ENCODE results near the gene FBXO41. TPM values are rescaled to one million over a fixed set of nuclear protein-coding genes. Genes with fewer than 3 reads are reported as not detected.

FBXO41 gene
- total and polyA plus RNA-seq, 2 donors (not counting 3 experiments of a cell fraction or from before 2014, with no cell fraction given), result 0.88 to 1.5 TPM

GRCh38 chr2:73258913-73259215 is 25.4 kb downstream of the FBXO41 start:
- no peak for TF ChIP-seq JUN (IDR thresholded peaks at IDR 0.05; ENCODE audit: borderline replicate concordance, insufficient read depth, insufficient read length, low read depth)
- TF ChIP-seq POLR2A (IDR thresholded peaks at IDR 0.05; ENCODE audit: low read depth, low read length), result no peak
- no peaks in the 10 kb centered on the region for H3K9me3 ChIP-seq (replicated peaks; ENCODE audit: control insufficient read depth, insufficient read depth, low read length)
- no peak overlapping the region for H3K4me3 ChIP-seq (replicated peaks in 1 of 3; ENCODE audit: insufficient read depth in 1 of 3, low read depth in 1 of 3, low read length in 3 of 3)
- dilution Hi-C loops (cut with MboI; ENCODE audit: extremely low pct_ligation_motif_present, low sequenced_read_pairs) (no loop called here), intact Hi-C loops (cut with micrococcal nuclease) (no loop called here)
- H3K27ac ChIP-seq (ENCODE audit: insufficient read depth, low read depth, low read length), result no peak overlapping the region
- no peaks in the 10 kb centered on the region for H3K79me2 ChIP-seq (ENCODE audit: control insufficient read depth, insufficient read depth, low read length)
- no TSS peak for BruUV-seq (replicated peaks)
- CTCF ChIA-PET, result interaction anchor here (1.1 to 1.9 kb wide), 4 partner anchors 8 to 366 kb away, joined by 3 to 5 read pairs (median 5); no protein-coding TSS in a partner anchor
- H3K9me1 ChIP-seq (replicated peaks; ENCODE audit: control insufficient read depth, extremely low read depth, insufficient read depth, low read length), result no peaks in the 10 kb centered on the region
- H3K9ac ChIP-seq (replicated peaks; ENCODE audit: extremely low read depth, insufficient read depth, low read length), result no peak overlapping the region
- no peaks in the 10 kb centered on the region for H3K4me1 ChIP-seq (ENCODE audit: control insufficient read depth, extremely low read depth, insufficient read depth, low read length)
- DNase-seq (ENCODE audit: low read depth, low spot score) (no peak), FAIRE-seq (no peak)
- H3K36me3 ChIP-seq (ENCODE audit: control insufficient read depth in 2 of 2, extremely low read depth in 1 of 2, insufficient read depth in 2 of 2, low read length in 2 of 2), result peaks cover 2 to 8% of the 10 kb centered on the region in 2 experiments
- POLR2A ChIA-PET, result no interaction called here
- no peak overlapping the region for H3K4me2 ChIP-seq (ENCODE audit: insufficient read depth, low read length)
- H4K20me1 ChIP-seq (replicated peaks; ENCODE audit: control insufficient read depth, extremely low read depth, insufficient read depth, low read length), result no peaks in the 10 kb centered on the region
- no peak overlapping the region for H2AFZ ChIP-seq (ENCODE audit: low read depth, low read length)
- no peaks in the 10 kb centered on the region for H3K27me3 ChIP-seq (ENCODE audit: control insufficient read depth in 2 of 2, insufficient read depth in 2 of 2, low read length in 2 of 2)

GRCh38 chr2:73258186-73258912 is 25.9 kb downstream of the FBXO41 start:
- no TSS peak for BruUV-seq (replicated peaks)
- POLR2A ChIA-PET, result no interaction called here
- H3K27ac ChIP-seq (ENCODE audit: insufficient read depth, low read depth, low read length), result no peak overlapping the region
- dilution Hi-C loops (cut with MboI; ENCODE audit: extremely low pct_ligation_motif_present, low sequenced_read_pairs), result no loop called here
- H3K36me3 ChIP-seq (ENCODE audit: control insufficient read depth in 2 of 2, extremely low read depth in 1 of 2, insufficient read depth in 2 of 2, low read length in 2 of 2), result peaks cover 2 to 10% of the 10 kb centered on the region in 2 experiments
- CTCF ChIA-PET, result interaction anchor here (1.1 to 1.7 kb wide), 3 partner anchors 10 to 365 kb away, joined by 3 to 6 read pairs (median 5); no protein-coding TSS in a partner anchor
- H3K4me2 ChIP-seq (ENCODE audit: insufficient read depth, low read length), result no peak overlapping the region
- no peaks in the 10 kb centered on the region for H3K4me1 ChIP-seq (ENCODE audit: control insufficient read depth, extremely low read depth, insufficient read depth, low read length)
- no peak overlapping the region for H2AFZ ChIP-seq (ENCODE audit: low read depth, low read length)
- no peaks in the 10 kb centered on the region for H3K79me2 ChIP-seq (ENCODE audit: control insufficient read depth, insufficient read depth, low read length)
- TF ChIP-seq JUN (IDR thresholded peaks at IDR 0.05; ENCODE audit: borderline replicate concordance, insufficient read depth, insufficient read length, low read depth), result no peak
- TF ChIP-seq POLR2AphosphoS5 (IDR thresholded peaks at IDR 0.05; ENCODE audit: insufficient read depth, low read depth, low read length), result no peak
- no peak for TF ChIP-seq POLR2A (IDR thresholded peaks at IDR 0.05; ENCODE audit: low read depth, low read length)
- TF ChIP-seq MAX (IDR thresholded peaks at IDR 0.05; ENCODE audit: insufficient read depth, insufficient read length), result no peak
- no peak for TF ChIP-seq EZH2 (IDR thresholded peaks at IDR 0.05; ENCODE audit: borderline replicate concordance, low read depth, low read length, severe bottlenecking)
- no peak for TF ChIP-seq CTCF (IDR thresholded peaks at IDR 0.05; ENCODE audit: extremely low read depth in 1 of 2, insufficient read depth in 1 of 2, low read depth in 1 of 2, low read length in 2 of 2)
- TF ChIP-seq FOS (IDR thresholded peaks at IDR 0.05; ENCODE audit: borderline replicate concordance, insufficient read depth, low read length), result no peak
- TF ChIP-seq GATA2 (IDR thresholded peaks at IDR 0.05; ENCODE audit: insufficient read depth, insufficient read length, low read depth, low read length), result no peak
- FAIRE-seq (no peak), DNase-seq (ENCODE audit: low read depth, low spot score) (no peak)
- H3K9me3 ChIP-seq (replicated peaks; ENCODE audit: control insufficient read depth, insufficient read depth, low read length), result no peaks in the 10 kb centered on the region
- intact Hi-C loops (cut with micrococcal nuclease), result no loop called here
- H3K4me3 ChIP-seq (replicated peaks in 1 of 3; ENCODE audit: insufficient read depth in 1 of 3, low read depth in 1 of 3, low read length in 3 of 3), result no peak overlapping the region
- H4K20me1 ChIP-seq (replicated peaks; ENCODE audit: control insufficient read depth, extremely low read depth, insufficient read depth, low read length), result no peaks in the 10 kb centered on the region
- H3K27me3 ChIP-seq (ENCODE audit: control insufficient read depth in 2 of 2, insufficient read depth in 2 of 2, low read length in 2 of 2), result no peaks in the 10 kb centered on the region
- H3K9ac ChIP-seq (replicated peaks; ENCODE audit: extremely low read depth, insufficient read depth, low read length), result no peak overlapping the region
- no peaks in the 10 kb centered on the region for H3K9me1 ChIP-seq (replicated peaks; ENCODE audit: control insufficient read depth, extremely low read depth, insufficient read depth, low read length)
